Keratinocyte (primary cell): Measurements from ENCODE around the gene CSRP3. TPM values are rescaled to one million over a fixed set of nuclear protein-coding genes. Genes with fewer than 3 reads are reported as not detected.
A peak's percentile ranks its signal among the peaks of the same experiment; 100 is the strongest.

Experiments used
- DNase-seq: peaks from one replicate; pipeline ENCODE4 v3.0.0-alpha.2; 2011; ENCODE audit warnings: low read depth, missing footprints, low spot score
- FAIRE-seq: peaks from 2 replicates; lab custom pipeline; 2011; peaks lifted over from hg19 to GRCh38; lab: Jason Lieb, UNC
- H2AFZ ChIP-seq: 2 replicates; pipeline ENCODE4 v1.6.0; 2012; ENCODE audit warnings: low read length, control low read depth, inconsistent platforms; ENCODE audit not compliant: control insufficient read depth
- H3K27ac ChIP-seq: 2 replicates; pipeline ENCODE4 v1.5.1; 2011; ENCODE audit warnings: low read length; ENCODE audit not compliant: control insufficient read depth, insufficient read depth
- H3K27me3 ChIP-seq: 3 replicates; pipeline ENCODE4 v1.6.0; 2011; ENCODE audit warnings: low read length; ENCODE audit not compliant: control insufficient read depth, insufficient read depth; ENCODE audit errors: extremely low read depth
- H3K36me3 ChIP-seq, 2 experiments: 2 replicates in 1 of 2; 3 replicates in 1 of 2; pipeline ENCODE4 v1.5.1; 2011; ENCODE audit warnings: low read length in 2 of 2, mild to moderate bottlenecking in 1 of 2; ENCODE audit not compliant: control insufficient read depth in 2 of 2, insufficient read depth in 2 of 2; ENCODE audit errors: extremely low read depth in 1 of 2
- H3K4me1 ChIP-seq: 3 replicates; pipeline ENCODE4 v1.5.1; 2011; ENCODE audit warnings: low read length; ENCODE audit not compliant: control insufficient read depth, insufficient read depth; ENCODE audit errors: extremely low read depth
- H3K4me2 ChIP-seq: 3 replicates; pipeline ENCODE4 v1.6.0; 2011; ENCODE audit warnings: low read depth, low read length; ENCODE audit not compliant: control insufficient read depth, insufficient read depth; ENCODE audit errors: extremely low read depth
- H3K4me3 ChIP-seq, 3 experiments: fragments of 200-600 bp in 1 of 3; sonication (generic) in 1 of 3; 2 replicates in 2 of 3; 3 replicates in 1 of 3; pipeline ENCODE4 v1.5.1; 2011 to 2016; ENCODE audit warnings: low read length in 3 of 3, mild to moderate bottlenecking in 3 of 3, control low read depth in 2 of 3, inconsistent platforms in 1 of 3, low read depth in 1 of 3, mixed read lengths in 1 of 3, mixed run types in 1 of 3, moderate library complexity in 1 of 3; ENCODE audit not compliant: control insufficient read depth in 2 of 3, insufficient read depth in 2 of 3; ENCODE audit errors: extremely low read depth in 1 of 3
- H3K79me2 ChIP-seq: 2 replicates; pipeline ENCODE4 v1.6.0; 2012; ENCODE audit warnings: low read length; ENCODE audit not compliant: control insufficient read depth, insufficient read depth
- H3K9ac ChIP-seq: 3 replicates; pipeline ENCODE4 v1.6.0; 2011; ENCODE audit warnings: low read length; ENCODE audit not compliant: control insufficient read depth, insufficient read depth; ENCODE audit errors: extremely low read depth
- H3K9me1 ChIP-seq: 3 replicates; pipeline ENCODE4 v1.6.0; 2011; ENCODE audit warnings: low read length; ENCODE audit not compliant: control insufficient read depth, insufficient read depth; ENCODE audit errors: extremely low read depth
- H3K9me3 ChIP-seq: 2 replicates; pipeline ENCODE4 v1.5.1; 2012; ENCODE audit warnings: low read depth, low read length; ENCODE audit not compliant: control insufficient read depth
- H4K20me1 ChIP-seq: 3 replicates; pipeline ENCODE4 v1.6.0; 2011; ENCODE audit warnings: low read length; ENCODE audit not compliant: control insufficient read depth, insufficient read depth; ENCODE audit errors: extremely low read depth
- CTCF ChIP-seq, 3 experiments: IDR thresholded peaks in 1 of 3; conservative IDR thresholded peaks in 1 of 3; optimal IDR thresholded peaks in 1 of 3; 2 replicates in 2 of 3; 3 replicates in 1 of 3; pipeline versions ENCODE3 to v1.5.1; 2011; ENCODE audit warnings: low read length in 3 of 3, mild to moderate bottlenecking in 3 of 3, moderate library complexity in 2 of 3, control low read depth in 1 of 3, inconsistent platforms in 1 of 3; ENCODE audit not compliant: insufficient read depth in 2 of 3; ENCODE audit errors: extremely low read depth in 1 of 3
- EZH2 ChIP-seq: IDR thresholded peaks from one replicate; pipeline ENCODE4 v1.6.1; 2012; ENCODE audit warnings: inconsistent platforms, mild to moderate bottlenecking, low read length, moderate library complexity
- dilution Hi-C: fragments of 300-500 bp; cut with MboI; formaldehyde crosslinking; loops from one replicate; pipeline ENCODE4 v1.7.0; 2020; ENCODE audit warnings: low sequenced_read_pairs; ENCODE audit not compliant: extremely low pct_ligation_motif_present
- polyA plus RNA-seq, 5 experiments: library from polyadenylated mRNA; depleted of rRNA in 3 of 5; stranded (reverse) in 3 of 5; stranded (forward) in 1 of 5; unstranded in 1 of 5; fragments of >200 nt; gene quantifications; 1 replicate in 1 of 5; 2 replicates in 3 of 5; 3 replicates in 1 of 5; pipeline versions ENCODE4 v1.2.1 to v1.2.3, GENCODE V29; 2011 to 2012; ENCODE audit warnings: missing spikeins in 2 of 5, low read depth in 1 of 5, low replicate concordance in 1 of 5

Gene CSRP3
- polyA plus RNA-seq, 1 donor (not counting 4 experiments of a cell fraction or from before 2014, with no cell fraction given), result not detected

GRCh38 chr11:19244621-19245020 lies 42.8 kb upstream of the CSRP3 start:
- FAIRE-seq (peak; percentile 97), DNase-seq (peak; percentile 77)
- H3K9me1 ChIP-seq, result peaks cover 2% of the 10 kb centered on the region
- no peaks in the 10 kb centered on the region for H3K27me3 ChIP-seq
- no peaks in the 10 kb centered on the region for H3K36me3 ChIP-seq
- H3K4me2 ChIP-seq, result peak overlapping the region; percentile 94
- no peaks in the 10 kb centered on the region for H3K79me2 ChIP-seq
- dilution Hi-C loops, result no loop called here
- H4K20me1 ChIP-seq, result no peaks in the 10 kb centered on the region
- H3K27ac ChIP-seq, result peak overlapping the region; percentile 92
- H3K4me1 ChIP-seq, result peaks cover 40% of the 10 kb centered on the region
- peak overlapping the region in 2 of 3 experiments; percentile 51 to 56 for H3K4me3 ChIP-seq
- H3K9me3 ChIP-seq, result no peaks in the 10 kb centered on the region
- TF ChIP-seq EZH2 (no peak), CTCF (optimal IDR thresholded peaks at IDR 0.05 in 1 of 3, IDR thresholded peaks at IDR 0.05 in 1 of 3, conservative IDR thresholded peaks at IDR 0.05 in 1 of 3; ENCODE audit: extremely low read depth in 1 of 3, insufficient read depth in 2 of 3, low read length in 3 of 3) (no peak)
- H2AFZ ChIP-seq, result peak overlapping the region; percentile 70
- H3K9ac ChIP-seq, result peak overlapping the region; percentile 72

- peak overlapping the region in 2 of 3 experiments; percentile 51 to 56 for H3K4me3 ChIP-seq
- no peaks in the 10 kb centered on the region for H3K27me3 ChIP-seq
- H3K4me1 ChIP-seq, result peaks cover 40% of the 10 kb centered on the region
- no peaks in the 10 kb centered on the region for H3K9me3 ChIP-seq
- H3K9ac ChIP-seq, result peak overlapping the region; percentile 72
- dilution Hi-C loops, result no loop called here
- H3K79me2 ChIP-seq, result no peaks in the 10 kb centered on the region
- peak overlapping the region; percentile 94 for H3K4me2 ChIP-seq
- TF ChIP-seq EZH2 (no peak), CTCF (optimal IDR thresholded peaks at IDR 0.05 in 1 of 3, IDR thresholded peaks at IDR 0.05 in 1 of 3, conservative IDR thresholded peaks at IDR 0.05 in 1 of 3; ENCODE audit: extremely low read depth in 1 of 3, insufficient read depth in 2 of 3, low read length in 3 of 3) (no peak)
- peak overlapping the region; percentile 70 for H2AFZ ChIP-seq
- peak overlapping the region; percentile 92 for H3K27ac ChIP-seq
- no peaks in the 10 kb centered on the region for H4K20me1 ChIP-seq
- H3K9me1 ChIP-seq, result peaks cover 2% of the 10 kb centered on the region
- FAIRE-seq (no peak), DNase-seq (peak; percentile 21)
- no peaks in the 10 kb centered on the region for H3K36me3 ChIP-seq
Observed at GRCh38 chr11:19244084-19244483, 42.3 kb upstream of the CSRP3 start.
